ENCODE measurements around the gene LYRM4. TPM values are rescaled to one million over a fixed set of nuclear protein-coding genes. Genes with fewer than 3 reads are reported as not detected.

LYRM4 gene
- total RNA-seq, 1 donor from 2014 or later = 26.1 TPM

DNA sequence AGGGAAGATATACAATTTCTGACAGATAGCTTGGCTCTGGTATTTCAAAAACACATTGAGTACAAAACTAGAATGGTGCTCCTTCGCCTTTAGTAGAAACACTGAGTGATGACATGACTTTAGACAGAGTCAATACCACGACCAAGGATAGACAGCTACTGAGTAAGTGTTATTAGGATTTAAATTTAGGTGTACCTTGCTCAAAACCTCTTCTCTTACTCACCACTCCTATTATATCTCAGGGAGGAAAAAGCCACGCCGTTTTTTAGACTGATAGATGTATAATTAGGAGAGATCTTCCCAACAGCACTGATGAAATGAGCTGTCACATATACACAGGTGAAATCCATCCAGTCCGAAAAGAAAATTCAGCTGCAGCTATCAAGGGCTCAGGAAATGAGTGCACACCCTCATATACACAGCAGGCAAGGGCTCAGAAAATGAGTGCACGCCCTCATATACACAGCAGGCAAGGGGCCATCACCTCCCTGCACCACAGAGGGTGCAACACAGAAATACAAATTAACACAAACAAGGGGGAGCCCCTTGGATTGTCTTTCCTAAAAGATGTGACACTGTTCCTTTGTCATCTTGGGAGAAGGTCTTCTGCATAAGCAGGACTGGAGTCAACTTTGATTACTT lies 53.7 kb downstream of the LYRM4 start:
- DNase-seq (ENCODE audit: extremely low read depth, low read depth, low spot score) = no peak

- no peak for DNase-seq (ENCODE audit: extremely low read depth, low read depth, low spot score)
Measured at GRCh38 chr6:5205877-5206850, 54.6 kb downstream of the LYRM4 start.

DNA sequence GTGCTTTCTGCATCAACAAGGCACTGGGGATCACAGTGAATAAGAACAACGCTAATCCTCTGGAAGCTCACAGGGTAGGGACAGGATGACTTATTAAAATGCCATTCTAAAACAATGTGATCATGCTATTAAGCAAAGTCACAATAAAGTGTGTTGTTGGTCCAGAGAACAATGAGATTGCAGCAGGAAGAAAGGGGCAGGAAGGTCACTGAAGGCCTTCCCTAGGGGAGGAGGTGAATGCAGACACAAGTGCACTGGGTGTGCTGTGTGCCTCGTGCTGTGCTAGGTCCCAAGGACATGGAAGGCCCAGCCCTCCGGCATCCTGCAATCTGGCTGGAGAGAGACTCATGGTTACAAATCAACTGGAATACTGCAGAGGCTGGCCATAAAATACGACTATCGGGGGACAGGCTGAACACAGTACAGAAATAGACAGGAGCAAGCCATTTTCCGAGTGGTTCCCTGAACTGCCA lies 55.7 kb downstream of the LYRM4 start:
- DNase-seq (ENCODE audit: extremely low read depth, low read depth, low spot score) = no peak

- DNase-seq (ENCODE audit: extremely low read depth, low read depth, low spot score) = no peak
Measured at GRCh38 chr6:5204376-5204775, 56.4 kb downstream of the LYRM4 start.

GRCh38 chr6:5203546-5203945 lies 57.2 kb downstream of the LYRM4 start:
- no peak for DNase-seq (ENCODE audit: extremely low read depth, low read depth, low spot score)

GRCh38 chr6:5202941-5203340 lies 57.8 kb downstream of the LYRM4 start:
- no peak for DNase-seq (ENCODE audit: extremely low read depth, low read depth, low spot score)

GRCh38 chr6:5202206-5202605 lies 58.5 kb downstream of the LYRM4 start:
- no peak for DNase-seq (ENCODE audit: extremely low read depth, low read depth, low spot score)

DNA sequence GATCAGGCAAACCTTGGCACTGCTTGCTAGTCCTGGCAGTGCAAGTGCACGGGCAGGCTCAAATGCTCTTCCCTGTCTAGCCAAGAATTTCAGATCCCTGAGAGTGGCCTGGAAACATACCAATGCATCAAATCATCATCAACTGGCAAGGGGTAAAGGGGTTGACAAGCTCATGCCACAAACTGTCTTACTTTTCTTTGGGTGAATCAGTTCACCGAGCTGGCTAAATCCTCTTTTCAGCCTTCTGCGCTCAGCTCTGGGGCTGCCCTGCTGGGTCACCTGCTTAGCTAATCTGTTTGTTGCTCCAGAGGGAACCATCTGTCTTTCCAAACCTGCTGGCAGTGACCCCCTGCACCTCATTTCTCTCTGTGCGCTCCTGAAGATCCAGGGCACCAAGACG lies 59.5 kb downstream of the LYRM4 start:
- DNase-seq (ENCODE audit: extremely low read depth, low read depth, low spot score) = no peak

DNA sequence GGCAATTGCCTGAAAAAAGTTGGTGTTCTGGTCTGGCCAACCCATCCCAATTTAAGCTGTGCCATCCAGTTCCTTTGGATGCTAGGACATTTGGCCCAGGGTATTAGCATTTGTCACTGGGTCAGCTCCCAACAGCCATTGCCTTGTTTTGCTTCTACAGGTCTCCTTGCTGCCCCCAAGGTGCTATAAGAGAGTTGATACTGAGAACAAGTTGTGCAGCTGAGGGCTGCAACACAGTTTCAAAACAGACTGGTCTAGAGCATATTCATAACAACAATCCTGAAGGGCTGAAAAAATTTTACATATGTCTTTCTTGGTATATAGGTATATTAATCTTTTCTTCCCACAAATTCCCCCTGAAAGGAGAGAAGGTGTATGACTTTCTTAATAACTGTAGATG lies 61.0 kb downstream of the LYRM4 start:
- DNase-seq (ENCODE audit: extremely low read depth, low read depth, low spot score) = no peak

- DNase-seq (ENCODE audit: extremely low read depth, low read depth, low spot score) = no peak
Measured at GRCh38 chr6:5199283-5199682, 61.5 kb downstream of the LYRM4 start.

- DNase-seq (ENCODE audit: extremely low read depth, low read depth, low spot score) = no peak
Measured at GRCh38 chr6:5197084-5197483, 63.7 kb downstream of the LYRM4 start.

GRCh38 chr6:5192135-5192794 lies 68.5 kb downstream of the LYRM4 start:
- DNase-seq (ENCODE audit: extremely low read depth, low read depth, low spot score) = no peak

- no peak for DNase-seq (ENCODE audit: extremely low read depth, low read depth, low spot score)
Measured at GRCh38 chr6:5191722-5192121, 69.0 kb downstream of the LYRM4 start.

DNA sequence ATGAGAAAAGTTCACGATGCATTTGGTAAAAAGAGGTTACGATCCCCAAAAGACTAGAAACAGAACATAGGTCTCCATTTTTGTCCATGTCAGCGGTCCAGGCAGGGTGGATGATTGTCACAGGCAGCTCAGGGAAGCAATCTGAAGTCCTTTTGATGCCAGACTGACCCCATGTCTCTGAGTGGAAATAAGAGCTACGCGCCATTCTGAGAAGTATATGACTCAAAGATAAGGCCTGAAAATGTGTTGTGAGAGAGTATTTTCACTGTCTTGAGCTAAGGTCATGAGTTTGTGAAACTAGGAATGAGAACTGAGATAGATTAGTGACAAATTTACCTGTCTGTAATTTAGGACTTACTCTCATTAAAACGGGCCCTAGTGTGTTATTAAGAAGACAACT lies 69.5 kb downstream of the LYRM4 start:
- DNase-seq (ENCODE audit: extremely low read depth, low read depth, low spot score) = no peak

DNA sequence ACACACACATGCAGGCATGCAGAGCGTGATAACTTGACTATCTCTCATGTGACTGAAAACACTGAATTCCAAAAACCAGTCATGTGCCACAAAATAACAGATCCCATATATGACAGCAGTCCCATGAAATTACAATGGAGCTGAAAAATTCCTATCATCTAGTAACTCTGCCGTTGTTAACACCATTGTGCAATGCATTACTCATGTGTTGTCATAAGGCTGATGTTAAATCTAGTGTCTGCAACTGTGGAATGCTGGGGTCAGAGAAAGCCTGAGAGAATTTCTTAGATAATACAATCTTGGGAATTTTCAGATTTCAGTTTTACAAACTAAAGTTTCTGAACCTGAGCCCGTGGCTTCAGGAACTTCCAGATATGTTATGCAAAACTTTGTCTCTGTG lies 70.2 kb downstream of the LYRM4 start:
- peak; percentile 57 for DNase-seq (ENCODE audit: extremely low read depth, low read depth, low spot score)

DNA sequence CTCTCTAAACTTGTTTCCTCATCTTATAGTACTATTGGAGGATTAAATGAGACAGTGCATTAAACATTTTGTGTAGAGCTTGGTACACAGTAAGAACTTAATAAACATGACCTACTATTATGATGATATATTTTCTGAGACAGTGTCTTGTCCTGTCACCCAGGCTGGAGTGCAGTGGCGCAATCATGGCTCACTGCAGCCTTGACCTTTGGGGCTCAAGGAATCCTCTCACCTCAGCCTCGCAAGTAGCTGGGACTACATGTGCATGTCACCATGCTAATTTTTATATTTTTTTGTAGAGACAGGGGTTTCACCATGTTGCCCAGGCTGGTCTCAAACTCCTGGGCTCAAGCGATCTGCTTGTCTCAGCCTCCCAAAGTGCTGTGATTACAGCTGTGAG lies 72.1 kb downstream of the LYRM4 start:
- no peak for DNase-seq (ENCODE audit: extremely low read depth, low read depth, low spot score)

DNA sequence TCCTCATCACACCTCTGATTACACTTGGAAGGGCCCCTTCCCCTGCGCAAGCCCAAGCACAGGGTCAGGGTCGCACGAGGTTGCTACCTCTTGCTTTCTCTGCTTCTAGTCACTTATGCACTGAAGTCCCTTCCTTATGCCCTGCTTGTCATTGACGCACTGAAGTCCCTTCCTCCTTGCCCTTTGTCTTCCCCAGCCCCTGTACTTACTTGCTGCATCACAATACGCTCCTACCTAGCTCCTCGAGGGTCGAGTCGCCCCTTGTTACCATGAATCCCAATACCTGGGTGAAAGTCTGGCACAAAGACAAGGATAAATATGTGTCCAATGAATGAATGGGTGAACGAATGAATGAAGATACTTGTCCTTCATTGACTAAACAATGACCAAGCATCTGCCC lies 75.9 kb downstream of the LYRM4 start:
- DNase-seq (ENCODE audit: extremely low read depth, low read depth, low spot score) = no peak

DNA sequence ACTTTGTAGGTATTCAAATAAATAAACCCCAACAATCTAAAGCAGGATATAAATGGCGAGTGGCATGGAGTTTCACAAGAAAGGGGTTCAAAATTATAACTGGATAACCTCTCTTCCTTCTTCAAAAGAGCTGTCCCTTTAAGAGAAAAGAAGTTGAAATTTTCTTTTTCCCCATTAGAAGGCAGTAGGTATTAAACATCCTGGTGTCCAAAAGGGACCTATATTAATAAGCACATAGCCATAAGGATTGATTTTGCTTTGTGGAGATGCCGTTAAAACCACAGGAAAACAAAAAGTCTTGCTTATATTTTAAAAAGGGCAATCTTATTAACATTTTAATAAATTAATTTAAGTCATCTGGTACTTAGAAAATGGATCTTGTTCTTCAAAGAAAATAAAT lies 76.5 kb downstream of the LYRM4 start:
- DNase-seq (ENCODE audit: extremely low read depth, low read depth, low spot score) = no peak

GRCh38 chr6:5181510-5182317 lies 79.0 kb downstream of the LYRM4 start:
- no peak for DNase-seq (ENCODE audit: extremely low read depth, low read depth, low spot score)

DNA sequence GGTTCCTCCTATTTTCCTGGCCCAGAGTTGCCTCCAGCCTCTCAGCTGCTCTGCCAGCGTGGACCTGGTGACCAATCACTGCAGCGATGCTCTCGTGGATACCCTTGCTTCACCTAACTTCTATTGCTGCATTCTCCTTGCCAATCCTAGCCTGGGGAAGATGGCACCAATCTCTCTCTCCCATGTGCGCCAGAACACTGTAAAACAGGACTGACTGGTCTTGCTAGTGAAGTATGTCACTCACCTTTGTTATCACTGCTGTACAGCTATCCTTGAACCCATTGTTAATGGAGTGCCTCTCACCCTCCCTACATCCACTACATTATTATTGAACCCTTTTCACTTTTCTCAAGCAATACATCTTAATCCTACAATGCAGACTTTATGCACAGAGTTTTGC lies 80.1 kb downstream of the LYRM4 start:
- DNase-seq (ENCODE audit: extremely low read depth, low read depth, low spot score) = no peak

DNA sequence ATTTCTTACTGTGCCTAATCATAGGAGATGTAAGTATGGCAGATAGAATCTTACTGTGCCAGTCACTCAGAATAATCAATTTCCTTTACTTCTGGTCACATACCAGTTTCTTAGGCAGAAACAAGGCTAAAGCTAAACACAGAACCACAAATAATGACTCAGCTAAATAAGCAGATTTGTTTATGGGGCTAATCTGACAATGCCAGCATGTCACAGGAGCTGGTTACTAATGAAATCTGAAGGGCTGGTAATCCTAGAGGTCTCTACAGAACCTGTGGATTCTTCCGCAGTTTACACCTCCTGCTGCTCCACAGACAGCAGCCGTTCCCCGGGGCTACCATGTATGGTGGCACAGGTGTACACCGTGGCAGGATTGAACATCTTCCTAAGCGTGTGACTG lies 80.8 kb downstream of the LYRM4 start:
- no peak for DNase-seq (ENCODE audit: extremely low read depth, low read depth, low spot score)

Measured in glomerular endothelial cell (primary cell).